ENCODE results near the gene TRABD2A.
A peak's percentile ranks its signal among the peaks of the same experiment; 100 is the strongest.

Gene TRABD2A

GRCh38 chr2:84912984-84913383 is 32.1 kb upstream of the TRABD2A start:
- H3K4me1 ChIP-seq (ENCODE audit: control insufficient read depth, insufficient read depth, low read length): no peaks in the 10 kb centered on the region
- no peaks in the 10 kb centered on the region for H3K36me3 ChIP-seq (ENCODE audit: control insufficient read depth, insufficient read depth, low read length)
- H3K27ac ChIP-seq (ENCODE audit: low read depth, low read length): no peak overlapping the region
- H3K9ac ChIP-seq (ENCODE audit: low read length): no peak overlapping the region
- no peak overlapping the region for H3K4me3 ChIP-seq (ENCODE audit: low read length)
- H3K27me3 ChIP-seq (ENCODE audit: control insufficient read depth, insufficient read depth, low read length): no peaks in the 10 kb centered on the region

GRCh38 chr2:84911135-84911678 is 30.3 kb upstream of the TRABD2A start:
- Histone ChIP-seq H3K4me3 (ENCODE audit: low read length) (no peak overlapping the region), H3K9ac (ENCODE audit: low read length) (no peak overlapping the region), H3K27ac (ENCODE audit: low read depth, low read length) (no peak overlapping the region), H3K27me3 (ENCODE audit: control insufficient read depth, insufficient read depth, low read length) (no peaks in the 10 kb centered on the region), H3K4me1 (ENCODE audit: control insufficient read depth, insufficient read depth, low read length) (peaks cover 2% of the 10 kb centered on the region), H3K36me3 (ENCODE audit: control insufficient read depth, insufficient read depth, low read length) (no peaks in the 10 kb centered on the region)

DNA sequence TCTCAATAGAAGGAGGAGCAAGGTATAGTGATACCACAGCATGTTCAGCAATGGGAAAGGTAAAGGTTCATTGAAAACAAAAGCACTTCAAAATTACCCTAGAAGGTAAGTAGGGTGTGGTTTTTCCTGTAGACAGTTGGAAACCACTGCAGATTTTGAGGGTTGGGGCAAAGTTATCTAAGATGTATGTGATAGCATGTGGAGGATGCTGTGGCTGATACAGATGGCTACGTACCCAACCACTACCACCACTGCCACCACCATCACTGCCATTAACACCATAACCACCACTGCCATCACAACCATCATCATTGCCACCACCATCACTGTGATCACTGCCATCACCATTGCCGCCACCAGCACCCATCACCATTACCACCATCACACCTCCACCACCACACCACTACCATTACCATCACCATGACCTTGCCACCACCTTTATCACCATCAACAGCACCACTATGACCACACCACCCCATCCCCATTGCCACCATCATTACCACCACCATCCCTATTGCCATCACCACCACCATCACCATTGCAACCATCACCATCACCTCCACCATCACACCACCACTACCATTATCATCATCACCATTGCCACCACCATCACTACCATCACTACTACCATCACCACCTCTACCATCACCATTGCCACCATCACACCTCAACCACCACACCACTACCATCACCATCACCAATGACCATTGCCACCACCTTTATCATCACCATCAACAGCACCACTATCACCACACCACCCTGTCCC is 28.2 kb upstream of the TRABD2A start:
- no peaks in the 10 kb centered on the region for H3K27me3 ChIP-seq (ENCODE audit: control insufficient read depth, insufficient read depth, low read length)
- peaks cover 2% of the 10 kb centered on the region for H3K36me3 ChIP-seq (ENCODE audit: control insufficient read depth, insufficient read depth, low read length)
- H3K4me1 ChIP-seq (ENCODE audit: control insufficient read depth, insufficient read depth, low read length): peaks cover 5% of the 10 kb centered on the region
- no peak overlapping the region for H3K9ac ChIP-seq (ENCODE audit: low read length)
- H3K27ac ChIP-seq (ENCODE audit: low read depth, low read length): no peak overlapping the region
- no peak overlapping the region for H3K4me3 ChIP-seq (ENCODE audit: low read length)

GRCh38 chr2:84906900-84907714 is 26.2 kb upstream of the TRABD2A start:
- no peaks in the 10 kb centered on the region for H3K27me3 ChIP-seq (ENCODE audit: control insufficient read depth, insufficient read depth, low read length)
- H3K9ac ChIP-seq (ENCODE audit: low read length): peak overlapping the region; percentile 96
- peaks cover 5% of the 10 kb centered on the region for H3K4me1 ChIP-seq (ENCODE audit: control insufficient read depth, insufficient read depth, low read length)
- H3K36me3 ChIP-seq (ENCODE audit: control insufficient read depth, insufficient read depth, low read length): peaks cover 2% of the 10 kb centered on the region
- H3K27ac ChIP-seq (ENCODE audit: low read depth, low read length): peak overlapping the region; percentile 94
- peak overlapping the region; percentile 95 for H3K4me3 ChIP-seq (ENCODE audit: low read length)

DNA sequence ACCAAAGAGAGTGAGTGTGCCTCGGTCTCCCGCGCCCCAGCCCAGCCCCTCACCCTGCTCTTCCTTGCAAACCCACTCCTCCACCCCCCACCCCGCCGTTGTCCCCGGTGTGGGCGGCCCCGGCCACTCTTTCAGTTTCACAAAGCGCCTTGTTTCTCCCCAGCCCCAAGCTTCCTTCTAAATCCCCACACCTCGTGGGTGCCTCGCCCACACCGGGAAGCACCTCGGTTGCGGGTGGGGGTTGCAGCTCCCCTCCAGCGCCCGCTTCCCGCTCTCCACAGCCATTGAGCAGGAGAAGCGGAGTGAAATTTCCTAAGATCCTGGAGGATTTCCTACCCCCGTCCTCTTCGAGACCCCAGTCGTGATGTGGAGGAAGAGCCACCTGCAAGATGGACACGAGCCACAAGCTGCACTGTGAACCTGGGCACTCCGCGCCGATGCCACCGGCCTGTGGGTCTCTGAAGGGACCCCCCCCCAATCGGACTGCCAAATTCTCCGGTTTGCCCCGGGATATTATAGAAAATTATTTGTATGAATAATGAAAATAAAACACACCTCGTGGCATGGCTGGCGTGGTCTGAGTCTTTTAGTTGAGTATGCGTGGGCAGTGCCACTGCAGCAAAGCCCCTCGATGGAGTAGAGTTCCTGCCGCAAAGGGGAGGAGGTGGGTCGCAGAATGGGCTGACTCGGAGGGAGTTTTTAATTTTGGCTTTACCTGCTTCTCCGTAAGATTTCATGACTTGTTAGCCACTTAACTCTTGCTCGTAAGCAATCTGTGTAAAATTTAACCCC is 25.4 kb upstream of the TRABD2A start:
- peak overlapping the region; percentile 95 for H3K4me3 ChIP-seq (ENCODE audit: low read length)
- peak overlapping the region; percentile 96 for H3K9ac ChIP-seq (ENCODE audit: low read length)
- no peaks in the 10 kb centered on the region for H3K27me3 ChIP-seq (ENCODE audit: control insufficient read depth, insufficient read depth, low read length)

DNA sequence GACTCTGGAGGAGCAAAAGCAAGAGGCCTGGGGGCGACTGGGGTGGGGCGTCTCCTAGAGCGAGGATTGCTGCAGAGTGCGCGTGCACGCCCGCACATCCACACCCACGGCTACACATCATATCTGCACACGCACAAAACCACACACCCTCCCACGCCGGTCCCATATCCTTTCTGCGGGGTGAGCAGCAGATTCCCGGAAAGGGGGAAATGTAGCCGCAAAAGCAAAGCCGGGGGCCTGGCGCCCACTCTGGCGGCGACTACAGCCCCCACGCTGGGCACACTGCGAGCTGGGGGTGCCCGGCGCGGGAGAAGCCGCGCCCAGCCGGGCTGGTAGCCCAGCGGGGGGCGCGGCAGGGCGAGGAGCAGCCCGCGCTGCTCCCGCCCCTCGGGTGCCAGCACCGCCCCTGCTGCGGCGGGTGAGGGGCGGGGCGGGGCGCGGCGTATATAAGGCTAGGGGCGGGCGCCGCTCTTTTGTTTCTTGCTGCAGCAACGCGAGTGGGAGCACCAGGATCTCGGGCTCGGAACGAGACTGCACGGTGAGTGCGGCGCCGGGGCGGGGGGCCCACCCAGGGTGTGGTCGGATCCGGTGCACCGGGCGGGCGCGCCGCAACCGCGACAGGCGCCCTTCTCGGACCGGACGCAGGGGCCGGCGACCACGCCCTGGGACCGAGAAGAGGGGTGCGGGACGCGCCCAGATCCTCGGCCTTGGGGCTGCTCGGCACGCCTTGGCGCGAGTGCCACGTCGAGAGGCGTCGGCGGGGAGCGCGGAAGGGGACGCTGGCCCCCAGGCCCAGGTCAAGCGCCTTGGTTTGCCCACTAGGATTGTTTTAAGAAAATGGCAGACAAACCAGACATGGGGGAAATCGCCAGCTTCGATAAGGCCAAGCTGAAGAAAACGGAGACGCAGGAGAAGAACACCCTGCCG is 24.6 kb upstream of the TRABD2A start, which contains the start of gene TMSB10:
Gene TMSB10, plus strand, starts transcription at position 476 of the 927 bp plus-strand sequence.
- Histone ChIP-seq H3K4me1 (ENCODE audit: control insufficient read depth, insufficient read depth, low read length) (peaks cover 5% of the 10 kb centered on the region), H3K36me3 (ENCODE audit: control insufficient read depth, insufficient read depth, low read length) (peaks cover 2% of the 10 kb centered on the region), H3K27ac (ENCODE audit: low read depth, low read length) (peak within 1 kb of the TSS; percentile 94), H3K9ac (ENCODE audit: low read length) (peak within 1 kb of the TSS; percentile 96), H3K27me3 (ENCODE audit: control insufficient read depth, insufficient read depth, low read length) (no peaks in the 10 kb centered on the region), H3K4me3 (ENCODE audit: low read length) (peak within 1 kb of the TSS; percentile 95)

More for the DNA sequence above, 25.4 kb upstream of the TRABD2A start:
- peaks cover 2% of the 10 kb centered on the region for H3K36me3 ChIP-seq (ENCODE audit: control insufficient read depth, insufficient read depth, low read length)
- peaks cover 5% of the 10 kb centered on the region for H3K4me1 ChIP-seq (ENCODE audit: control insufficient read depth, insufficient read depth, low read length)
- H3K27ac ChIP-seq (ENCODE audit: low read depth, low read length): peak overlapping the region; percentile 94

DNA sequence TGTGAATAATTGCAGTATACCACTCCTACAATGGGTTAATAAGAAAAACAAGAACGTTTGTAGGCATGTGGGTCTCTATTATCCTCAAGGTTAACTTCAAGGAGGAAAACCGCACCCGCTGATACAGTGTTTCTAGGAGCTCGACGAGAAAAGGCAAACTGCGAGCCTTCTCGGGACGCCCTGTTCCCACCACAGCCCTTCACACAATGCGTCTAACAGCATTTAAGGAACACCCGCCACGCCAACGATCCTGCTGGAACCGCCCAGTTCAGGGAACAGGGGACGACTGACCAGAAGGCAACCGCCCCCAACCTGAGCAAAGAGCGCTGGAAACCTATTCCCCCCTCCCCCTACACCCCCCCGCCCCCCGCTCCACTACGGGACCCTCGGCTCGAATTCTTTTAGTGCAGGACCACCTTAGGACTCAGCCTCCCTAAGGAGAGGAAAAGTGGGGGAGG is 23.9 kb upstream of the TRABD2A start:
- H3K4me1 ChIP-seq (ENCODE audit: control insufficient read depth, insufficient read depth, low read length): peaks cover 5% of the 10 kb centered on the region
- peak overlapping the region; percentile 94 for H3K9ac ChIP-seq (ENCODE audit: low read length)
- peaks cover 2% of the 10 kb centered on the region for H3K36me3 ChIP-seq (ENCODE audit: control insufficient read depth, insufficient read depth, low read length)
- H3K27ac ChIP-seq (ENCODE audit: low read depth, low read length): peak overlapping the region; percentile 94
- peaks cover 3% of the 10 kb centered on the region for H3K27me3 ChIP-seq (ENCODE audit: control insufficient read depth, insufficient read depth, low read length)
- peak overlapping the region; percentile 95 for H3K4me3 ChIP-seq (ENCODE audit: low read length)

- H3K36me3 ChIP-seq (ENCODE audit: control insufficient read depth, insufficient read depth, low read length): peaks cover 2% of the 10 kb centered on the region
- H3K9ac ChIP-seq (ENCODE audit: low read length): no peak overlapping the region
- no peak overlapping the region for H3K4me3 ChIP-seq (ENCODE audit: low read length)
- peaks cover 3% of the 10 kb centered on the region for H3K27me3 ChIP-seq (ENCODE audit: control insufficient read depth, insufficient read depth, low read length)
- no peak overlapping the region for H3K27ac ChIP-seq (ENCODE audit: low read depth, low read length)
- peaks cover 5% of the 10 kb centered on the region for H3K4me1 ChIP-seq (ENCODE audit: control insufficient read depth, insufficient read depth, low read length)
Observed at GRCh38 chr2:84904151-84904550, 23.3 kb upstream of the TRABD2A start.

- no peak overlapping the region for H3K27ac ChIP-seq (ENCODE audit: low read depth, low read length)
- H3K9ac ChIP-seq (ENCODE audit: low read length): no peak overlapping the region
- peaks cover 5% of the 10 kb centered on the region for H3K4me1 ChIP-seq (ENCODE audit: control insufficient read depth, insufficient read depth, low read length)
- H3K27me3 ChIP-seq (ENCODE audit: control insufficient read depth, insufficient read depth, low read length): peaks cover 3% of the 10 kb centered on the region
- H3K4me3 ChIP-seq (ENCODE audit: low read length): no peak overlapping the region
- H3K36me3 ChIP-seq (ENCODE audit: control insufficient read depth, insufficient read depth, low read length): peaks cover 2% of the 10 kb centered on the region
Observed at GRCh38 chr2:84902526-84902925, 21.6 kb upstream of the TRABD2A start.

DNA sequence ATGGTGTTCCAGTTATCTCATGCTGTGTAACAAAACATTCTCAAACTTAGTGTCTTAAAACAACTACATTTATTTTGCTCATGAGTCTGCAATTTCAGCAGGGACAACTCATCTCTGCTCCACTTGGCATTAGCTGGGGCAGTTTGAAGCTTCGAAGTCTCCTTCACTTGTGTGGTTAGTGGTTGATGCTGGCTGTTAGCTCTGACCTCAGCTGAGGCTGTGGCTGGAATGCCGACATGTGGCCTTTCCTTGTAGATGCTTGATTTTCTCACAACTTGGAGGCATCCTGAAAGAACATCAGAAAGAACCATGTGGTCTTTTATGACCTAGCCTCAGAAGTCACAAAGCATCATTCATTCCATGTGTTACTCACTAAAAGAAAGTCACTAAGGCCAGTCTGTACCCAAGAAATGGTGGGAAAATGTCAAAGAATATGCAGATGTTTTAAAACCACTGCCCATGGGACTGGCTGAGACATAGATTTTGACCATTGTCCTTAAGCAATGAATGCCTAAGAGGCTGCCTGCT is 20.8 kb upstream of the TRABD2A start:
- H3K4me1 ChIP-seq (ENCODE audit: control insufficient read depth, insufficient read depth, low read length): peaks cover 4% of the 10 kb centered on the region
- no peak overlapping the region for H3K4me3 ChIP-seq (ENCODE audit: low read length)
- no peak overlapping the region for H3K27ac ChIP-seq (ENCODE audit: low read depth, low read length)
- peaks cover 3% of the 10 kb centered on the region for H3K27me3 ChIP-seq (ENCODE audit: control insufficient read depth, insufficient read depth, low read length)
- no peak overlapping the region for H3K9ac ChIP-seq (ENCODE audit: low read length)
- H3K36me3 ChIP-seq (ENCODE audit: control insufficient read depth, insufficient read depth, low read length): peaks cover 2% of the 10 kb centered on the region

GRCh38 chr2:84900971-84901370 is 20.1 kb upstream of the TRABD2A start:
- H3K27ac ChIP-seq (ENCODE audit: low read depth, low read length): no peak overlapping the region
- H3K4me3 ChIP-seq (ENCODE audit: low read length): no peak overlapping the region

More at GRCh38 chr2:84900971-84901370, 20.1 kb upstream of the TRABD2A start:
- Histone ChIP-seq H3K36me3 (ENCODE audit: control insufficient read depth, insufficient read depth, low read length) (peaks cover 2% of the 10 kb centered on the region), H3K9ac (ENCODE audit: low read length) (no peak overlapping the region), H3K27me3 (ENCODE audit: control insufficient read depth, insufficient read depth, low read length) (peaks cover 3% of the 10 kb centered on the region), H3K4me1 (ENCODE audit: control insufficient read depth, insufficient read depth, low read length) (peaks cover 3% of the 10 kb centered on the region)
